COLO829 (cell line): ENCODE measurements around the gene LRRC73.
"Not testable (repeated sequence)": the region's sequence is repeated elsewhere in the genome, so short reads cannot be mapped to it uniquely, and the experiment has no call there.

ENCODE experiments used
- DNase-seq: peaks from one replicate; pipeline ENCODE4 v3.0.0; 2012; ENCODE audit warnings: low spot score

LRRC73 gene

GRCh38 chr6:43460032-43460431 is 50.1 kb downstream of the LRRC73 start:
- DNase-seq: no peak

GRCh38 chr6:43459535-43459934 is 50.6 kb downstream of the LRRC73 start:
- no peak for DNase-seq

DNA sequence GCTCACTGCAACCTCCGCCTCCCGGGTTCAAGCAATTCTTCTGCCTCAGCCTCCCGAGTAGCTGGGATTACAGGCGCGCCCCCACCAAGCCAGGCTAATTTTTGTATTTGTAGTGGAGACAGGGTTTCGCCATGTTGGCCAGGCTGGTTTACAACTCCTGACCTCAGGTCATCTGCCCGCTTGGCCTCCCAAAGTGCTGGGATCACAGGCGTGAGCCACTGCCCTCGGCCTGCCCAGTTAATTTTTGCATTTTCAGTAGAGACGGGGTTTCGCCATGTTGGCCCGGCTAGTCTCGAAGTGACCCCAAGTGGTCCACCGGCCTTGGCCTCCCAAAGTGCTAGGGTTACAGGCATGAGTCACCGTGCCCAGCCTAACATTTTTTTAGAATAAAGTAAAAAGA is 52.0 kb downstream of the LRRC73 start:
- not testable (repeated sequence) for DNase-seq

DNA sequence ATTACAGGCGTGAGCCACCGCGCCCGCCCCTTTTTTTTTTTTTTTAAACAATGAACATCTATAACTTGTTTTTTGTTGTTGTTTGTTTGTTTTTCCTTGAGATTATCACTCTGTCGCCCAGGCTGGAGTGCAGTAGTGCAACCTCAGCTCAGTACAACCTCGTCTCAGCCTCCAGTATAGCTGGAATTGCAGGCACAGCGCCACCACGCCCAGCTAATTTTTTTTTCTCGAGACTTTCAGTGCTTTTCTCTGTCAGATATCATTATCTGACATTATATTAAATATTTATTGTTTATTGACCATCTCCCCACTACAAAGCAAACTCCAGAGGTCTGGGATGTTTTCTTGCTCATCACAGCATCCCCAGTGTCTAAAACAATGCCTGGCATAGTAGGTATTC is 52.5 kb downstream of the LRRC73 start:
- no peak for DNase-seq
